Keratinocyte (primary cell): Measurements from ENCODE around the gene ADAM30.

Experiments used
- EZH2 ChIP-seq: IDR thresholded peaks from one replicate; pipeline ENCODE4 v1.6.1; 2012; ENCODE audit warnings: inconsistent platforms, mild to moderate bottlenecking, low read length, moderate library complexity
- TF ChIP-seq, protein P1 (sequence below), 3 experiments: IDR thresholded peaks in 1 of 3; conservative IDR thresholded peaks in 1 of 3; optimal IDR thresholded peaks in 1 of 3; 2 replicates in 2 of 3; 3 replicates in 1 of 3; pipeline versions ENCODE3 to v1.5.1; 2011; ENCODE audit warnings: low read length in 3 of 3, mild to moderate bottlenecking in 3 of 3, moderate library complexity in 2 of 3, control low read depth in 1 of 3, inconsistent platforms in 1 of 3; ENCODE audit not compliant: insufficient read depth in 2 of 3; ENCODE audit errors: extremely low read depth in 1 of 3

DNA sequence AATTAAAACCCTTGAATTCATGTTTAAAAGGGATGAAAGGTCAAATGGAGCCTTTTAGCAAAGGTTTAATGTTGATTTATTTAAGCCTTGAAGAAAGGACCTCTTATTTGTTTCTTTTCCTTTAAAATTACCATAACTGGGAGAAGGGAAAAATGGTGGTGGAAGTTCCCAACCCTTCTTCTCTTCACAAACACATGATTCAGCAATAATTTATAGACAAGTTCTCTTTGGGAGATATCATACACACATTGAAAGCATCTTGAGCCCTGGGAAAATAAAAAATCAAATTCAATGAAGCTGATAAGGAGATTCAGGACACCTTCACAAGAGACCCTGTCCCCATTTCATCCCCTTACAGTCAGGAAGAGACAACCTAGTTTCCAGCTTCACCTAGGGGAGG is 8.9 kb downstream of the ADAM30 start:
- TF ChIP-seq, protein P1, sequence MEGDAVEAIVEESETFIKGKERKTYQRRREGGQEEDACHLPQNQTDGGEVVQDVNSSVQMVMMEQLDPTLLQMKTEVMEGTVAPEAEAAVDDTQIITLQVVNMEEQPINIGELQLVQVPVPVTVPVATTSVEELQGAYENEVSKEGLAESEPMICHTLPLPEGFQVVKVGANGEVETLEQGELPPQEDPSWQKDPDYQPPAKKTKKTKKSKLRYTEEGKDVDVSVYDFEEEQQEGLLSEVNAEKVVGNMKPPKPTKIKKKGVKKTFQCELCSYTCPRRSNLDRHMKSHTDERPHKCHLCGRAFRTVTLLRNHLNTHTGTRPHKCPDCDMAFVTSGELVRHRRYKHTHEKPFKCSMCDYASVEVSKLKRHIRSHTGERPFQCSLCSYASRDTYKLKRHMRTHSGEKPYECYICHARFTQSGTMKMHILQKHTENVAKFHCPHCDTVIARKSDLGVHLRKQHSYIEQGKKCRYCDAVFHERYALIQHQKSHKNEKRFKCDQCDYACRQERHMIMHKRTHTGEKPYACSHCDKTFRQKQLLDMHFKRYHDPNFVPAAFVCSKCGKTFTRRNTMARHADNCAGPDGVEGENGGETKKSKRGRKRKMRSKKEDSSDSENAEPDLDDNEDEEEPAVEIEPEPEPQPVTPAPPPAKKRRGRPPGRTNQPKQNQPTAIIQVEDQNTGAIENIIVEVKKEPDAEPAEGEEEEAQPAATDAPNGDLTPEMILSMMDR (optimal IDR thresholded peaks at IDR 0.05 in 1 of 3, IDR thresholded peaks at IDR 0.05 in 1 of 3, conservative IDR thresholded peaks at IDR 0.05 in 1 of 3; ENCODE audit: extremely low read depth in 1 of 3, insufficient read depth in 2 of 3, low read length in 3 of 3): no peak
- no peak for TF ChIP-seq EZH2
